Measurements from ENCODE around the gene RPS6KA4. TPM values are rescaled to one million over a fixed set of nuclear protein-coding genes. Genes with fewer than 3 reads are reported as not detected.

Gene RPS6KA4
- total RNA-seq, 2 donors from 2014 or later: 13.0 to 22.7 TPM

- no peaks in the 10 kb centered on the region for H3K36me3 ChIP-seq (replicated peaks in 1 of 2; ENCODE audit: insufficient read depth in 1 of 2, low read depth in 2 of 2)
- peaks cover 24% of the 10 kb centered on the region for H3K4me1 ChIP-seq
- intact Hi-C loops (cut with DNase I): no loop called here
- H3K27me3 ChIP-seq: no peaks in the 10 kb centered on the region
- ATAC-seq (no peak), DNase-seq (no peak)
- H3K4me3 ChIP-seq: no peak overlapping the region
- 67 to 77% methylated on average over 8 of the region's 8 CpGs for WGBS, 2 donors
- no peak overlapping the region for H3K27ac ChIP-seq
- TF ChIP-seq, protein P1, sequence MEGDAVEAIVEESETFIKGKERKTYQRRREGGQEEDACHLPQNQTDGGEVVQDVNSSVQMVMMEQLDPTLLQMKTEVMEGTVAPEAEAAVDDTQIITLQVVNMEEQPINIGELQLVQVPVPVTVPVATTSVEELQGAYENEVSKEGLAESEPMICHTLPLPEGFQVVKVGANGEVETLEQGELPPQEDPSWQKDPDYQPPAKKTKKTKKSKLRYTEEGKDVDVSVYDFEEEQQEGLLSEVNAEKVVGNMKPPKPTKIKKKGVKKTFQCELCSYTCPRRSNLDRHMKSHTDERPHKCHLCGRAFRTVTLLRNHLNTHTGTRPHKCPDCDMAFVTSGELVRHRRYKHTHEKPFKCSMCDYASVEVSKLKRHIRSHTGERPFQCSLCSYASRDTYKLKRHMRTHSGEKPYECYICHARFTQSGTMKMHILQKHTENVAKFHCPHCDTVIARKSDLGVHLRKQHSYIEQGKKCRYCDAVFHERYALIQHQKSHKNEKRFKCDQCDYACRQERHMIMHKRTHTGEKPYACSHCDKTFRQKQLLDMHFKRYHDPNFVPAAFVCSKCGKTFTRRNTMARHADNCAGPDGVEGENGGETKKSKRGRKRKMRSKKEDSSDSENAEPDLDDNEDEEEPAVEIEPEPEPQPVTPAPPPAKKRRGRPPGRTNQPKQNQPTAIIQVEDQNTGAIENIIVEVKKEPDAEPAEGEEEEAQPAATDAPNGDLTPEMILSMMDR (IDR thresholded peaks at IDR 0.05): no peak
- no peak for TF ChIP-seq POLR2A (IDR thresholded peaks at IDR 0.05)
- no peaks in the 10 kb centered on the region for H3K9me3 ChIP-seq
Measured at GRCh38 chr11:64382586-64382985, 23.6 kb downstream of the RPS6KA4 start.

DNA sequence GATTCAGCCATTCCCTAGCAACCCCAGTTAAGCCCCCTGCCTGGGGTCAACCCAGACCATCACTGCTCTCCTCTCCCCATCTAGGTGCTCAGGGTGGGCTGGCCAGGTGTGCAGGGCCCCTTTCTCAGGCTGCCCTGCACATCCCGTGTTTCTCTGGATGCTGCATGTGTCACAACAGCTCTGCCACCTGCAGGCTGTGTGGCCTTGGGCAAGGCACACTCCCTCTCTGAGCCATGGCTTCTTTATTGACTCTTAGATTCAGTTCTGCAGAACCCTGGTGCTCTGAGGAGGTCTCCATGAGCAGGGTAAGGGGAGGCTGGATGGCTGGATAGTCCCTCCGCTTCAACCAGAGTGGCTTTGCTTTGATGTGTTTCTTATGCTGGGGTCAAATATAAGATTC, 24.6 kb downstream of the RPS6KA4 start:
- no peaks in the 10 kb centered on the region for H3K27me3 ChIP-seq
- 40 to 69% methylated on average over 1 of the region's 2 CpGs for WGBS, 2 donors
- ATAC-seq (no peak), DNase-seq (no peak)
- TF ChIP-seq, protein P1 (IDR thresholded peaks at IDR 0.05): no peak
- TF ChIP-seq POLR2A (IDR thresholded peaks at IDR 0.05): no peak
- peaks cover 16% of the 10 kb centered on the region for H3K4me1 ChIP-seq
- intact Hi-C loops (cut with DNase I): no loop called here
- H3K36me3 ChIP-seq (replicated peaks in 1 of 2; ENCODE audit: insufficient read depth in 1 of 2, low read depth in 2 of 2): no peaks in the 10 kb centered on the region
- H3K9me3 ChIP-seq: no peaks in the 10 kb centered on the region
- H3K27ac ChIP-seq: no peak overlapping the region
- no peak overlapping the region for H3K4me3 ChIP-seq

- 46 to 49% methylated on average over 13 to 17 of the region's 17 CpGs for WGBS, 2 donors
Measured at GRCh38 chr11:64384028-64384737, 25.2 kb downstream of the RPS6KA4 start.

DNA sequence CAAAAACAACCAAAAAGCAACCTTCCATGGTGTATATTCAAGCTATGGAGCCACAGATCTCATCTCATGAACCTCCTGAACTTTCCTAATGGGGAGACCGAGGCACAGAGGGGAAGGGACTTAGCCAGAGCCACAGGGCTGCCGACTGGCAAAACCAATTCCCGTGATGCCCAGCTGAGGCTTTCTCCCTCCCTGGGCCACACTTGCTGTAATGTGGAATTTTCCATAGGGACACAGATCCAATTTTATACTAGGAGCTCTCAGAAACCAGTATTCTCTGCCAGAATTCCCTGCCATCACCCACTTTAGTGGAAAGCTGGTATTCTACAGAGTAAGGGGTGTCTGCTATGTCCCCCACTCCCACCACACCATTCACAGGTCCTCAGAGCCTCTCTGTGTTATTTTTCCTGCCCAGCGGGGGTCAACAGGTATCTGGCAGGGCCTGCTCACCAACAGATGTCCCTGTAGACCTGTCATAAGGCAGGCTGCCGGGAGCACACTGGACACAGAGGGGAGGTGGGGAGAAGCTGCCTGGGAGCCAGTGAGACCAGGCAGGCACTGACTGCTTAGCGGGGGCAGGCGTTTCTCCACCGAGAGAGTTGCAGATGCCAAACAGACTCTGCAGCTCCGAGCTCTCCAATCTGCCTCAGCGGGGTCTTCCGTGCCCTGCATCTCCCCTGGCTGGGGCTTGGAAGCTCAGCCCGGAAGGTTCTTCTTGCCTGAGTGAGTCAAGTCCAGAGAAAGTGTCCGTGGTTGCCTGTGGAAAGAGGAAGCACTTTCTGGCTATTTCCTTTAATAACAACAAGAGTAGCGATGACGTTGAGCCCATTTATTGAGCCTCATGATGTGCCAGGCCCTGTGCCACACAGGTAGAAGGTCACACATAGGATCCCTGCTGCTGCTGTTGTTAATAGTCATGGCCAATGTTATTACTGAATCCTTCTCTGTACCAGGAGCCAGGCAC, 26.3 kb downstream of the RPS6KA4 start:
- H3K4me1 ChIP-seq: peaks cover 13% of the 10 kb centered on the region
- no peak for TF ChIP-seq POLR2A (IDR thresholded peaks at IDR 0.05)
- TF ChIP-seq, protein P1 (IDR thresholded peaks at IDR 0.05): no peak
- H3K9me3 ChIP-seq: no peaks in the 10 kb centered on the region
- peak in 1 of 4 donors; percentile 32 for DNase-seq
- H3K4me3 ChIP-seq: no peak overlapping the region
- H3K36me3 ChIP-seq (replicated peaks in 1 of 2; ENCODE audit: insufficient read depth in 1 of 2, low read depth in 2 of 2): no peaks in the 10 kb centered on the region
- ATAC-seq: no peak
- WGBS, 2 donors: 76% methylated on average over 8 to 15 of the region's 15 CpGs
- H3K27me3 ChIP-seq: no peaks in the 10 kb centered on the region
- no peak overlapping the region for H3K27ac ChIP-seq
- intact Hi-C loops (cut with DNase I): no loop called here

More at GRCh38 chr11:64384028-64384737, 25.2 kb downstream of the RPS6KA4 start:
- intact Hi-C loops (cut with DNase I): no loop called here
- Histone ChIP-seq H3K36me3 (replicated peaks in 1 of 2; ENCODE audit: insufficient read depth in 1 of 2, low read depth in 2 of 2) (no peaks in the 10 kb centered on the region), H3K4me1 (peaks cover 13% of the 10 kb centered on the region), H3K4me3 (no peak overlapping the region), H3K27ac (no peak overlapping the region), H3K9me3 (no peaks in the 10 kb centered on the region), H3K27me3 (no peaks in the 10 kb centered on the region)
- TF ChIP-seq, protein P1 (IDR thresholded peaks at IDR 0.05): no peak
- TF ChIP-seq POLR2A (IDR thresholded peaks at IDR 0.05): no peak
- peak; percentile 80 for ATAC-seq
- peak; percentile 46 to 69 (median 66) for DNase-seq

Measured in body of pancreas (tissue), 4 donors.